ENCODE results near the gene OR2K2. TPM values are rescaled to one million over a fixed set of nuclear protein-coding genes. Genes with fewer than 3 reads are reported as not detected.
"Not testable (repeated sequence)": the region's sequence is repeated elsewhere in the genome, so short reads cannot be mapped to it uniquely, and the experiment has no call there.

Gene OR2K2
- total RNA-seq, 1 experiment from 2014 or later: 0.26 TPM

- TF ChIP-seq EZH2phosphoT487 (IDR thresholded peaks at IDR 0.05; ENCODE audit: borderline replicate concordance, low read length) (no peak), EZH2 (IDR thresholded peaks at IDR 0.05; ENCODE audit: low read length, unreplicated experiment) (no peak), CTCF (conservative IDR thresholded peaks at IDR 0.05; ENCODE audit: low read depth, low read length) (no peak)
- no TSS peak for BruUV-seq (replicated peaks)
- intact Hi-C loops (cut with micrococcal nuclease): loop anchor here (1.0 kb wide), 1 partner anchor 26 kb away; no protein-coding TSS in a partner anchor
- H2AFZ ChIP-seq (ENCODE audit: low read length): no peak overlapping the region
- H3K79me2 ChIP-seq (ENCODE audit: low read length): no peaks in the 10 kb centered on the region
- ChIA-PET CTCF (no interaction called here), POLR2A (ENCODE audit: unreplicated experiment) (no interaction called here)
- peak; percentile 88 for DNase-seq
- peak overlapping the region; percentile 82 for H3K9ac ChIP-seq (ENCODE audit: low read length)
- H3K9me2 ChIP-seq (replicated peaks; ENCODE audit: low read length): no peaks in the 10 kb centered on the region
- peak; percentile 76 for ATAC-seq
- no peaks in the 10 kb centered on the region for H3K36me3 ChIP-seq (ENCODE audit: low read depth, low read length)
- H4K20me1 ChIP-seq (ENCODE audit: low read length): no peaks in the 10 kb centered on the region
- H3K9me3 ChIP-seq (ENCODE audit: low read length): no peaks in the 10 kb centered on the region
- peaks cover 18% of the 10 kb centered on the region for H3F3A ChIP-seq (ENCODE audit: low read length, unreplicated experiment)
- peak overlapping the region; percentile 98 for H3K27ac ChIP-seq (ENCODE audit: low read length)
- no peak overlapping the region; the same call in 1 of the 2 replicates for H3K4me3 ChIP-seq (ENCODE audit: low read length)
- H3K4me1 ChIP-seq (ENCODE audit: insufficient read depth, low read length): peaks cover 31% of the 10 kb centered on the region
- H3K4me2 ChIP-seq (ENCODE audit: low read length): peak overlapping the region; percentile 52
- no peaks in the 10 kb centered on the region for H3K27me3 ChIP-seq (ENCODE audit: low read length)
These were observed 18.8 kb upstream of the OR2K2 start for GRCh38 chr9:111348821-111349271.

GRCh38 chr9:111334318-111334863 lies 4.4 kb upstream of the OR2K2 start:
- H3K36me3 ChIP-seq (ENCODE audit: low read depth, low read length); H3K79me2 ChIP-seq (ENCODE audit: low read length); intact Hi-C loops (cut with micrococcal nuclease); BruUV-seq (replicated peaks); H3K9ac ChIP-seq (ENCODE audit: low read length); POLR2A ChIA-PET (ENCODE audit: unreplicated experiment); H3K9me2 ChIP-seq (replicated peaks; ENCODE audit: low read length); H3K27ac ChIP-seq (ENCODE audit: low read length); H3K4me3 ChIP-seq (ENCODE audit: low read length); H3K4me1 ChIP-seq (ENCODE audit: insufficient read depth, low read length); CTCF ChIA-PET; H2AFZ ChIP-seq (ENCODE audit: low read length); H3K27me3 ChIP-seq (ENCODE audit: low read length); H3F3A ChIP-seq (ENCODE audit: low read length, unreplicated experiment); H3K4me2 ChIP-seq (ENCODE audit: low read length); H4K20me1 ChIP-seq (ENCODE audit: low read length); H3K9me3 ChIP-seq (ENCODE audit: low read length); ATAC-seq: not testable (repeated sequence)
- peak; percentile 8 for DNase-seq

- intact Hi-C loops (cut with micrococcal nuclease): no loop called here
- no peak overlapping the region for H3K4me2 ChIP-seq (ENCODE audit: low read length)
- no peaks in the 10 kb centered on the region for H3F3A ChIP-seq (ENCODE audit: low read length, unreplicated experiment)
- H3K36me3 ChIP-seq (ENCODE audit: low read depth, low read length): no peaks in the 10 kb centered on the region
- no peak overlapping the region for H3K9ac ChIP-seq (ENCODE audit: low read length)
- CTCF ChIA-PET: no interaction called here
- H3K9me2 ChIP-seq (replicated peaks; ENCODE audit: low read length): no peaks in the 10 kb centered on the region
- H3K79me2 ChIP-seq (ENCODE audit: low read length): no peaks in the 10 kb centered on the region
- H4K20me1 ChIP-seq (ENCODE audit: low read length): no peaks in the 10 kb centered on the region
- no peak overlapping the region for H3K27ac ChIP-seq (ENCODE audit: low read length)
- no peak overlapping the region for H3K4me3 ChIP-seq (ENCODE audit: low read length)
- H3K4me1 ChIP-seq (ENCODE audit: insufficient read depth, low read length): no peaks in the 10 kb centered on the region
- DNase-seq (no peak), ATAC-seq (no peak)
- no peaks in the 10 kb centered on the region for H3K27me3 ChIP-seq (ENCODE audit: low read length)
- POLR2A ChIA-PET (ENCODE audit: unreplicated experiment): no interaction called here
- H2AFZ ChIP-seq (ENCODE audit: low read length): no peak overlapping the region
- H3K9me3 ChIP-seq (ENCODE audit: low read length): no peaks in the 10 kb centered on the region
- BruUV-seq (replicated peaks): no TSS peak
- TF ChIP-seq EZH2phosphoT487 (IDR thresholded peaks at IDR 0.05; ENCODE audit: borderline replicate concordance, low read length): no peak
- no peak for TF ChIP-seq EZH2 (IDR thresholded peaks at IDR 0.05; ENCODE audit: low read length, unreplicated experiment)
- no peak for TF ChIP-seq CTCF (conservative IDR thresholded peaks at IDR 0.05; ENCODE audit: low read depth, low read length)
These were observed 9.4 kb downstream of the OR2K2 start for GRCh38 chr9:111320631-111321030.
